Stomach smooth muscle (tissue), 2 donors: ENCODE measurements around the gene HUWE1.

Experiments
- H3K27ac ChIP-seq: one replicate; pipeline ENCODE4 v1.7.0; 2013; ENCODE audit warnings: mild to moderate bottlenecking, low read length, inconsistent platforms
- H3K27me3 ChIP-seq, 2 donors: one replicate each; pipeline ENCODE4 v1.7.0; 2013; ENCODE audit warnings: low read length in 2 of 2; ENCODE audit not compliant: insufficient read depth in 2 of 2, control insufficient read depth in 1 of 2
- H3K36me3 ChIP-seq, 2 donors: one replicate each; pipeline ENCODE4 v1.7.0; 2013; ENCODE audit warnings: low read length in 2 of 2; ENCODE audit not compliant: control insufficient read depth in 2 of 2, insufficient read depth in 2 of 2
- H3K4me1 ChIP-seq: one replicate; pipeline ENCODE4 v1.7.0; 2013; ENCODE audit warnings: low read length; ENCODE audit not compliant: control insufficient read depth, insufficient read depth
- H3K4me3 ChIP-seq, 2 donors: one replicate each; pipeline ENCODE4 v1.7.0; 2013; ENCODE audit warnings: low read length in 2 of 2
- H3K9ac ChIP-seq, 2 donors: one replicate each; pipeline ENCODE4 v1.7.0; 2013; ENCODE audit warnings: low read length in 2 of 2, mild to moderate bottlenecking in 1 of 2
- H3K9me3 ChIP-seq, 2 donors: one replicate each; pipeline ENCODE4 v1.7.0; 2013; ENCODE audit warnings: low read length in 2 of 2; ENCODE audit not compliant: control insufficient read depth in 2 of 2
- donor health status: healthy.
- donor health status: Pancreatic carcinoma.

HUWE1 gene

GRCh38 chrX:53621418-53621986 is 65.0 kb downstream of the HUWE1 start:
- Histone ChIP-seq H3K4me1 (no peaks in the 10 kb centered on the region), H3K36me3 (peaks cover 17 to 32% of the 10 kb centered on the region in 2 donors), H3K27ac (no peak overlapping the region), H3K4me3 (no peak overlapping the region), H3K27me3 (no peaks in the 10 kb centered on the region), H3K9ac (no peak overlapping the region), H3K9me3 (no peaks in the 10 kb centered on the region)

- no peaks in the 10 kb centered on the region for H3K4me1 ChIP-seq
- H3K36me3 ChIP-seq: peaks cover 11 to 46% of the 10 kb centered on the region in 2 donors
- no peaks in the 10 kb centered on the region for H3K27me3 ChIP-seq
- H3K27ac ChIP-seq: no peak overlapping the region
- no peak overlapping the region for H3K4me3 ChIP-seq
- no peaks in the 10 kb centered on the region for H3K9me3 ChIP-seq
- no peak overlapping the region for H3K9ac ChIP-seq
These were observed 69.6 kb downstream of the HUWE1 start for GRCh38 chrX:53616946-53617345.

GRCh38 chrX:53606456-53606855 is 80.1 kb downstream of the HUWE1 start:
- H3K36me3 ChIP-seq: peaks cover 7 to 21% of the 10 kb centered on the region in 2 donors

DNA sequence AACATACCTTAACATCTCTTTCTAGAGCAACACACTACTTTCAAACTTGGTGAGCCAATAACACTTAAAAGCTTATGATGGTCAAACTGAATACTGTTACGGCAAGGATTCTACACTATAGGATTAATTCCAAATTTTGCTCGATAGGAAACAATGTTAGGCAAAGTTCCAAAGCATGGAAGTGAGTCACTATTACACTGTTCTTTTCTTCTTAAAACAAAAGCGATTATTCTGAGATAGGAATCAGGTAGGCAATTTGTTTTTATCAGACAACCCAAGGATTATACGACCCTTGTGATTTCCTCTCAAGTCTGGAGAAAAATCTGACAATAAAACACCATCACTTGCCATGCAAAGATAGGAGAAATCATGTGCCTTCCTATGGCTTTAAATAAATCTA is 81.5 kb downstream of the HUWE1 start:
- no peak overlapping the region for H3K9ac ChIP-seq
- H3K36me3 ChIP-seq: peaks cover 7 to 22% of the 10 kb centered on the region in 2 donors
- H3K27ac ChIP-seq: no peak overlapping the region
- H3K27me3 ChIP-seq: peaks cover 0 to 3% of the 10 kb centered on the region in 2 donors
- H3K4me3 ChIP-seq: no peak overlapping the region
- H3K4me1 ChIP-seq: no peaks in the 10 kb centered on the region
- H3K9me3 ChIP-seq: no peaks in the 10 kb centered on the region

More at GRCh38 chrX:53606456-53606855, 80.1 kb downstream of the HUWE1 start:
- no peak overlapping the region for H3K9ac ChIP-seq
- peaks cover 0 to 3% of the 10 kb centered on the region in 2 donors for H3K27me3 ChIP-seq
- H3K9me3 ChIP-seq: no peaks in the 10 kb centered on the region
- no peak overlapping the region for H3K4me3 ChIP-seq
- H3K4me1 ChIP-seq: no peaks in the 10 kb centered on the region
- H3K27ac ChIP-seq: no peak overlapping the region

DNA sequence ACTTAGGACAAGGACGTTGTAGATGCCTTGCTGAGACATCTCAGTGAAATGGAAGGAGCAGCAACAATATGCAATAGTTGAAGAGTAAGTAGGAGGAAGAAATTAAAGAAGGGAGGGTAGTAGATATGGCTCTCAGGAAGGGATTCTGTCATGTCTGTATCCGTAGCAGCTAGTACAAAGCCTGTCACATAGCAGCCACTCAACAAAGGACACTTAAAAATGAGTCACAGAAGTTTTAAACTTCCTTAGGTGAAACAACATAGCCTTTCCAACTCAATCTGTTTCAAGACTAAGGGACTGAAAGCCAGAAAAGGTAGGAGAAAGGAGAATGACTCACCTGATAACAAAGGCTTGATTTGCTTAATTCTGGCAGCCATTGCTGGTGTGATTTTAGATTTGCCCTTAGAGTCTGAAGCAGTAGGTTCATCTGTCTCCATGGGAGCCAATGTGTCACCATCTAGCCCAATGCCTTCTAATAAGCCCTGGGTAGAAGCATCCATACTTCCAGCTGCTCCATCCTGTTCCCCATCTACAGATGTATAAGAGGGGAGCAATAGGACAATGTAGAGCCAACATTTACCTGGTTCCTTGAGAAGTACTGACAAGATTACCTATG is 86.6 kb downstream of the HUWE1 start:
- H3K9me3 ChIP-seq: no peaks in the 10 kb centered on the region
- H3K9ac ChIP-seq: no peak overlapping the region
- no peak overlapping the region for H3K27ac ChIP-seq
- H3K36me3 ChIP-seq: peaks cover 7 to 30% of the 10 kb centered on the region in 2 donors
- H3K4me1 ChIP-seq: no peaks in the 10 kb centered on the region
- no peak overlapping the region for H3K4me3 ChIP-seq
- peaks cover 0 to 3% of the 10 kb centered on the region in 2 donors for H3K27me3 ChIP-seq

DNA sequence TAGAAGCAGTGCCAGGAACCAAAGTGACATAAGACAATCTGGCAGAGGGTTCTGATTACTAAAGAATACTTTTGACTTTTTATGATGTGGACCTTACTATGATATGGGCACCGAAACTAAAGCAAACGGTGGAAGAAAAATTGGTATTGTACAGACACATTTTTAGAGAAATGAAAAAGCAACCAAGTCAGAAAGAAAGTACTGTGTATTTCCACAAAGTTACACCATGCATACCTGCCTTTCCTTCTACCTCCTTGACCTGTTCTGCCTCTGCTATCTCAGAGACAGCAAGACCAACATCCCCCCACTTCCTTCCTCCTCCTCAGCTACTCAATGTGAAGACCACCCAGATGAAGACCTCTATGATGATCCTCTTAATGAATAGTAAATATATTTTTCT is 88.3 kb downstream of the HUWE1 start:
- H3K36me3 ChIP-seq: peaks cover 8 to 37% of the 10 kb centered on the region in 2 donors
- no peak overlapping the region for H3K4me3 ChIP-seq
- peaks cover 0 to 1% of the 10 kb centered on the region in 2 donors for H3K27me3 ChIP-seq
- no peak overlapping the region for H3K9ac ChIP-seq
- H3K4me1 ChIP-seq: no peaks in the 10 kb centered on the region
- H3K27ac ChIP-seq: no peak overlapping the region
- H3K9me3 ChIP-seq: no peaks in the 10 kb centered on the region

DNA sequence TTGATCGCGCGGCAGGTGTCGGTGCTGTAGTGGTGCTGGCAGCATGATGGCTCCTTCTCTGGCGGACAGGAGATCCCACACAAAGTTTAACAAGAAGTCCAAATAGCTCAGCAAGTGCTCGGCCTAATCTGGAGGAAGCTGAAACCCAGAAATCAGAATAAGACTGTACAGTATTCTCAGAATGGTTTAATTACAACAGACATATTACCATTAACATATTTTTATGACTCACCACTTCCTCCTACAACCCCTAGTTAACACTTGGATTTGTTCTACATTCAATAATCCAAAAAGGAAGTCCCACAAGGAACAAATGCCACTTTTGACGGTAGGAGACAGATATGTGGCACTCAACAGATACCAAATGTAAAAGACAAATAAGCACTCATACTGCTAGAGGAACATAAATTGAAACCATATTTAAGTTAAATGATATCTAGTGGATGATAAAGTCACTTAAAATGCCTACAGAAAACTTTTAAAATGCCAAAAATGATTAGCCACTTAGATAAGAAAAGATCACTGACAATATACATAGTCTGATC is 91.2 kb downstream of the HUWE1 start:
- Histone ChIP-seq H3K9ac (no peak overlapping the region), H3K9me3 (no peaks in the 10 kb centered on the region), H3K27me3 (no peaks in the 10 kb centered on the region), H3K4me3 (no peak overlapping the region), H3K4me1 (no peaks in the 10 kb centered on the region), H3K27ac (no peak overlapping the region), H3K36me3 (peaks cover 21 to 58% of the 10 kb centered on the region in 2 donors)

DNA sequence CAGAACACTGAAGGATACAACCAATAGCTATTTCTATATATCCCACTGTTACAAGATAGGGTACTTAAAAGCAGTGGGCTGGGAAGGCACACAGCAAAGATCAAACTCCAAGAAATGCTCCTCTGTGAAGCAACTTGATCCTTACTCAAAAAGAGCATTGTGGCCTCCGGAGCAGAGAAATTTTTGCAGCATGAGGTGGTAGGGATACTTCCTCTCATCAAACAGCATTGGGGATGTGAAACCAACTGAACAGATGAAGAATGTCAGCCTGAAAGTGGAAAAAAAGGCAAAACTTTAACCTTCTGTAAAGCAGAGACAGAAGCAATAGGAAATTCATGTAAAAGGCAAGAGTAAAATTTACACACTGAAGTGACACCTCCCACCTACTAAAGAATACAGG is 92.2 kb downstream of the HUWE1 start:
- Histone ChIP-seq H3K36me3 (peaks cover 22 to 58% of the 10 kb centered on the region in 2 donors), H3K9ac (no peak overlapping the region), H3K4me3 (no peak overlapping the region), H3K4me1 (no peaks in the 10 kb centered on the region), H3K9me3 (no peaks in the 10 kb centered on the region), H3K27me3 (peaks cover 0 to 3% of the 10 kb centered on the region in 2 donors), H3K27ac (no peak overlapping the region)

- H3K36me3 ChIP-seq: peaks cover 34 to 87% of the 10 kb centered on the region in 2 donors
- no peak overlapping the region for H3K9ac ChIP-seq
- no peak overlapping the region for H3K27ac ChIP-seq
- H3K9me3 ChIP-seq: no peaks in the 10 kb centered on the region
- no peaks in the 10 kb centered on the region for H3K4me1 ChIP-seq
- H3K27me3 ChIP-seq: peaks cover 0 to 5% of the 10 kb centered on the region in 2 donors
- H3K4me3 ChIP-seq: no peak overlapping the region
These were observed 98.6 kb downstream of the HUWE1 start for GRCh38 chrX:53587795-53588420.

DNA sequence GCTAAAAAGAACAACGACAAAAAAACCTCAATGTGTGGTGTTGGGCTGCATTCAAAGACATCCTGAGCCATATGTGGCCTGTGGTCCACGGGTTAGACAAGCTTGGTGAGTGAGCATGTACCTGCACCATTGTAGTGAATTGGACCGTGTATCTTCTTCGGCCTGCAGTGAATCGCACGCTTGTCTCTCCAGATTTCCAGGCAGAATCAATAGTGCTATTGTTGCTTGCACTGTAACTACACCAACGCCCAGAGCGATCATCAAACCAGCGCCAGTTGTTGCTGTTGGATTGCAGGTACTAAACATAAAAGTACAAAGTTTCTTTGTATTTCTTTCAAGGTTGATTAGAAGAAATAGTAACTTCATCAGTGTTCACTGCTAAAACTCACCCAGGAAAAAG is 101.6 kb downstream of the HUWE1 start:
- H3K27me3 ChIP-seq: peaks cover 0 to 5% of the 10 kb centered on the region in 2 donors
- H3K36me3 ChIP-seq: peaks cover 26 to 72% of the 10 kb centered on the region in 2 donors
- no peaks in the 10 kb centered on the region for H3K9me3 ChIP-seq
- H3K27ac ChIP-seq: no peak overlapping the region
- no peak overlapping the region for H3K4me3 ChIP-seq
- no peaks in the 10 kb centered on the region for H3K4me1 ChIP-seq
- H3K9ac ChIP-seq: no peak overlapping the region
